Brain pericyte (primary cell): Measurements from ENCODE around the gene SLIT3.

Source experiments
- DNase-seq: peaks from one replicate; pipeline ENCODE4 v3.0.0-alpha.2; 2012; ENCODE audit warnings: low read depth, low spot score

The SLIT3 gene

GRCh38 chr5:168675883-168676408 is 625.0 kb downstream of the SLIT3 start:
- DNase-seq = no peak

GRCh38 chr5:168674893-168675482 is 626.0 kb downstream of the SLIT3 start:
- DNase-seq = no peak

- DNase-seq = no peak
Observed at GRCh38 chr5:168672888-168673287, 628.1 kb downstream of the SLIT3 start.

- no peak for DNase-seq
Observed at GRCh38 chr5:168672016-168672415, 628.9 kb downstream of the SLIT3 start.

GRCh38 chr5:168670881-168671575 is 629.9 kb downstream of the SLIT3 start:
- DNase-seq = no peak

- no peak for DNase-seq
Observed at GRCh38 chr5:168669668-168670378, 631.1 kb downstream of the SLIT3 start.

- no peak for DNase-seq
Observed at GRCh38 chr5:168669156-168669555, 631.8 kb downstream of the SLIT3 start.

- DNase-seq = no peak
Observed at GRCh38 chr5:168668078-168668477, 632.9 kb downstream of the SLIT3 start.

GRCh38 chr5:168667301-168667840 is 633.6 kb downstream of the SLIT3 start:
- DNase-seq = no peak

- no peak for DNase-seq
Observed at GRCh38 chr5:168666356-168666755, 634.6 kb downstream of the SLIT3 start.

GRCh38 chr5:168663276-168664004 is 637.5 kb downstream of the SLIT3 start:
- DNase-seq = no peak

GRCh38 chr5:168661593-168662485 is 639.1 kb downstream of the SLIT3 start:
- DNase-seq = no peak

GRCh38 chr5:168660691-168661090 is 640.2 kb downstream of the SLIT3 start:
- DNase-seq = no peak

GRCh38 chr5:168659286-168659847 is 641.6 kb downstream of the SLIT3 start:
- DNase-seq = no peak

- no peak for DNase-seq
Observed at GRCh38 chr5:168658394-168658793, 642.5 kb downstream of the SLIT3 start.

GRCh38 chr5:168656633-168657032 is 644.3 kb downstream of the SLIT3 start:
- DNase-seq = no peak

- DNase-seq = no peak
Observed at GRCh38 chr5:168655316-168655715, 645.6 kb downstream of the SLIT3 start.

GRCh38 chr5:168654211-168654721 is 646.7 kb downstream of the SLIT3 start:
- DNase-seq = no peak

GRCh38 chr5:168653626-168654025 is 647.3 kb downstream of the SLIT3 start:
- no peak for DNase-seq

- no peak for DNase-seq
Observed at GRCh38 chr5:168651648-168652047, 649.3 kb downstream of the SLIT3 start.
